Mesendoderm (in vitro differentiated cells): ENCODE data around the gene ZDHHC11B.
A peak's percentile ranks its signal among the peaks of the same experiment; 100 is the strongest.
"Not testable (repeated sequence)": the region's sequence is repeated elsewhere in the genome, so short reads cannot be mapped to it uniquely, and the experiment has no call there.

Experiments used
- DNase-seq: peaks from one replicate; pipeline ENCODE4 v3.0.0; 2013
- H2AK5ac ChIP-seq: 2 replicates; pipeline ENCODE4 v1.6.1; 2013; ENCODE audit warnings: low read length, inconsistent platforms
- H2BK120ac ChIP-seq: 2 replicates; pipeline ENCODE4 v1.6.1; 2013; ENCODE audit warnings: low read depth, mild to moderate bottlenecking, low read length, moderate library complexity, mixed read lengths
- H2BK15ac ChIP-seq: replicated peaks from 2 replicates; pipeline ENCODE4 v1.6.1; 2013; ENCODE audit warnings: low read depth, mild to moderate bottlenecking, moderate library complexity
- H2BK5ac ChIP-seq: 2 replicates; pipeline ENCODE4 v1.6.1; 2013; ENCODE audit warnings: low read length, inconsistent platforms
- H3K18ac ChIP-seq: 2 replicates; pipeline ENCODE4 v1.6.1; 2013; ENCODE audit warnings: mild to moderate bottlenecking, low read length, mixed read lengths
- H3K23ac ChIP-seq: one replicate; pipeline ENCODE4 v1.6.1; 2013; ENCODE audit warnings: low read length
- H3K27ac ChIP-seq: 2 replicates; pipeline ENCODE4 v1.5.1; 2013; ENCODE audit warnings: low read depth, mild to moderate bottlenecking, inconsistent platforms, low read length, moderate library complexity
- H3K27me3 ChIP-seq: 2 replicates; pipeline ENCODE4 v1.6.1; 2013; ENCODE audit warnings: low read length, control low read depth, mild to moderate bottlenecking, inconsistent platforms; ENCODE audit not compliant: insufficient read depth, poor library complexity
- H3K36me3 ChIP-seq: 2 replicates; pipeline ENCODE4 v1.6.1; 2013; ENCODE audit warnings: low read length, inconsistent platforms; ENCODE audit not compliant: control insufficient read depth, insufficient read depth
- H3K4ac ChIP-seq: one replicate; pipeline ENCODE4 v1.6.1; 2013; ENCODE audit warnings: low read depth, mild to moderate bottlenecking, low read length, moderate library complexity
- H3K4me1 ChIP-seq: 2 replicates; pipeline ENCODE4 v1.6.1; 2013; ENCODE audit warnings: low read depth, low read length, inconsistent platforms; ENCODE audit not compliant: control insufficient read depth
- H3K4me2 ChIP-seq: 2 replicates; pipeline ENCODE4 v1.6.1; 2013; ENCODE audit warnings: low read length
- H3K4me3 ChIP-seq: 2 replicates; pipeline ENCODE4 v1.5.1; 2013; ENCODE audit warnings: mild to moderate bottlenecking, low read length
- H3K56ac ChIP-seq: one replicate; pipeline ENCODE4 v1.6.1; 2013; ENCODE audit warnings: low read length
- H3K79me1 ChIP-seq: 2 replicates; pipeline ENCODE4 v1.6.1; 2013; ENCODE audit warnings: low read length, inconsistent platforms
- H3K79me2 ChIP-seq: 2 replicates; pipeline ENCODE4 v1.6.1; 2013; ENCODE audit warnings: mild to moderate bottlenecking, low read length; ENCODE audit not compliant: control insufficient read depth, insufficient read depth
- H3K9ac ChIP-seq: 2 replicates; pipeline ENCODE4 v1.6.1; 2013; ENCODE audit warnings: low read length, inconsistent platforms
- H4K5ac ChIP-seq: one replicate; pipeline ENCODE4 v1.6.1; 2013; ENCODE audit warnings: low read length
- H4K8ac ChIP-seq: one replicate; pipeline ENCODE4 v1.6.1; 2013; ENCODE audit warnings: low read depth, mild to moderate bottlenecking, control low read depth, low read length, moderate library complexity
- WGBS: extraction: QIAGEN DNeasy Blood & Tissue Kit; methylation state at CpG from one replicate; pipeline ENCODE4 v1.1.7; 2013; ENCODE audit warnings: low lambda C conversion rate, missing lambda C conversion rate; ENCODE audit not compliant: insufficient coverage; ENCODE audit errors: extremely low coverage; 5-methylcytosine and 5-hydroxymethylcytosine counted together

The ZDHHC11B gene

DNA sequence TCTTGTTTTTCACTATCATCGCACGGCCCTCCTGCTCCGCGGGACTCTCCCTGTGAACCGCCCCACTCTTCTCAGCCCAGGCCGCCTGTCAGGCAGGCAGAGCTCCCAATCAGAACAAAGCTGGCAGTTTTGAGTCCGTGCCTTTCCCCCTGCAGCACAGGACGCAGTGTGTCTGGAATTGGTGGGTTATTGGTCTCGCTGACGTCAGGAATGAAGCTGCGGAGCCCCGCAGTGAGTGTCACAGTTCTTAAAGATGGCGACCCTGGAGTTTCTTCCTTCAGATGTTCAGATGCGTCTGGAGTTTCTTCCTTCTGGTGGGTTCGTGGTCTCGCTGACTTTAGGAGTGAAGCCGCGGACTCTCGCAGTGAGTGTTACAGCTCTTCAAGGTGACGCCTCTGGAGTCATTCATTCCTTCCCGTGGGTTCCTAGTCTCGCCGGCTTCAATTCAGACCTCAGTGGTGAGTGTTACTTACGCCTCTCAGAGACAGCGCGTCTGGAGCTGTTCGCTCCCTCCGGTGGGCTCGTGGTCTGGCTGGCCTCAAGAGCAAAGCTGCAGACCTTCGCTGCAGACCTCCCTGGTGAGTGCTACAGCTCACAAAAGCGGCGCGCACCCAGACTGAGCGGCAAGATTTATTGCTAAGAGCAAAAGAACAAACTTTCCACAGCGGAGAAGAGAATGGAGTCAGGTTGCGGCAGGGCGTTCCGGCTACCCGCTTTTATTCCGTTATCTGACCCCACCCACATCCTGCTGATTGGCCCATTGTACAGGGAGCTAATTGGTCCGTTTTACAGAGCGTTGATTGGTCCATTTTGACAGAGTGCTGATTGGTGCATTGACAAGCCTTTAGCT, 7.4 kb downstream of the ZDHHC11B start:
- Histone ChIP-seq H4K8ac (no peak overlapping the region), H3K27ac (no peak overlapping the region), H2AK5ac (no peak overlapping the region), H3K23ac (no peak overlapping the region), H3K4me1 (no peaks in the 10 kb centered on the region), H3K56ac (no peak overlapping the region), H3K18ac (no peak overlapping the region), H3K9ac (no peak overlapping the region), H3K4me2 (no peak overlapping the region), H2BK15ac (no peak overlapping the region), H3K4ac (no peak overlapping the region), H3K4me3 (no peak overlapping the region), H3K36me3 (no peaks in the 10 kb centered on the region), H3K79me2 (no peaks in the 10 kb centered on the region), H4K5ac (no peak overlapping the region), H3K79me1 (no peaks in the 10 kb centered on the region), H2BK5ac (no peak overlapping the region), H2BK120ac (no peak overlapping the region), H3K27me3 (no peaks in the 10 kb centered on the region)
- DNase-seq, result no peak
- no CpG with 5 or more reads among the region's 42 CpGs for WGBS

DNA sequence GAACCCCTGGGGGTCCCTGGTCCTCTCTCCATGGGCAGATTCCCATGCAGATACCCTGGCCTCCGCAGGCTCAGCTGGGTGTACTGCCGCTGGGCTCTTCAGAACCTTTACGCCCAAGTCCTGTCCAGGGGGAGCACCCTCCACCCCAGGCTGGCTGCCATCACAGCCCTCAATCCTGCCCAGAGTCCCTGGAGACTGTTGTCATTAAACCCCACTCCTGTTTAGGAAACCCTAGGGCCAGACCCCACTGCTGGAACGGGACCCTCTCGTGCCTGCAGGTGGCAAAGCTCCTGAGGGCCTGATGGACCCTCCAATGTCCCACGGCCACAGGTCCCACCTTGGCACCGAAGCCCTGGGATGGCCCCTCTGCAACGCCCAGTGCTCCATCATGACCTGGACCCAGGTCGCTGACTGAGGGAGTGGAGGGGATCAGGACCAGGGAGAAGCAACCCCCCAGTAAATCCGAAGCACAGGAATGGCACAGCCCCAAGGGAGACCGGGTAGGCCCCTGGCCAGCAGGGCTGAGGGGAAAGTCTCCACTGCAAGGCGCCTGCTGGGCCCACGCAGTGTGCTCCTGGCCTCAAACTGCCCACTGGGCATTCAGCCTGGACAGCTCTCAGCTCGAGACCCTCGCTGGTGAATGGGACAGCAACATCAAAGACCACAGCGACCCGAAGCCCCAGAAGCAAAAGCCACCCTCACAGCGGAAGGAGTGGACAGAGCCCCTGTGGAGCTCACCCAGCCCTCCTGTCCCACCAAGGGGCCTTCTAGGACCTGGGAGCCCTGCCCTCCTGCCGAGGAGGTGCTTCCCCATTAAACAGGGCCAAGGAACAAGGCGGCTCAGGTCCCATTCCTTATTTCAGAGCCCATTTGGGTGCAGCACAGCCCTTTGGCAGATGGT, 8.3 kb downstream of the ZDHHC11B start:
- Histone ChIP-seq H3K79me1 (no peaks in the 10 kb centered on the region), H3K56ac (no peak overlapping the region), H3K9ac (no peak overlapping the region), H4K8ac (no peak overlapping the region), H2BK15ac (no peak overlapping the region), H3K27ac (no peak overlapping the region), H2BK120ac (no peak overlapping the region), H3K36me3 (no peaks in the 10 kb centered on the region), H3K27me3 (no peaks in the 10 kb centered on the region), H3K4me1 (no peaks in the 10 kb centered on the region), H3K4ac (no peak overlapping the region), H3K4me3 (no peak overlapping the region), H3K18ac (no peak overlapping the region), H3K4me2 (no peak overlapping the region), H3K23ac (no peak overlapping the region), H2AK5ac (no peak overlapping the region), H3K79me2 (no peaks in the 10 kb centered on the region), H4K5ac (no peak overlapping the region), H2BK5ac (no peak overlapping the region)
- WGBS, result no CpG with 5 or more reads among the region's 20 CpGs
- no peak for DNase-seq

DNA sequence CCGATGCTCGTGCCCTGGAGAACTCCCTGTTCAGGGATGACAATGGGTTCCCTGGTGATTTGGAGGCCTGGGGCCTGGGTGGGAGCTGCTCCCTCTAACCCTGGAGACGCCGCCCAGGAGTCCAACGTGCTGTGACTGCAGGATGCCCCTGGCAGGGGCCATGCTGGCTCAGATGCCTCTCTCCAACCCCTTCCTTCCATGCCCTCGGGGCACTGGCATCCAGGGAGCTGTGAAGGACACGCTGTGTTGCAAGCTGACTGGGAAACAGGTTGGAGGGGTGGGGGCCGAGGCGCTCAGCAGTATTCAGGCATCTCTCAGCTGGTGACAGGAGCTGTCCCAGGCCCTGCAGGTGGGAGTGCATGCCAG, 9.0 kb downstream of the ZDHHC11B start:
- H3K56ac ChIP-seq, H3K27ac ChIP-seq, H4K5ac ChIP-seq, H3K4me2 ChIP-seq, H2BK5ac ChIP-seq, H2BK15ac ChIP-seq, H3K79me2 ChIP-seq, H3K4me3 ChIP-seq, H2AK5ac ChIP-seq, H3K4ac ChIP-seq, H3K4me1 ChIP-seq, H3K23ac ChIP-seq, H3K36me3 ChIP-seq, H3K9ac ChIP-seq, H2BK120ac ChIP-seq, H3K27me3 ChIP-seq, DNase-seq, H4K8ac ChIP-seq, H3K79me1 ChIP-seq, H3K18ac ChIP-seq: not testable (repeated sequence)
- whole genome bisulfite sequencing, result no CpG with 5 or more reads among the region's 9 CpGs

DNA sequence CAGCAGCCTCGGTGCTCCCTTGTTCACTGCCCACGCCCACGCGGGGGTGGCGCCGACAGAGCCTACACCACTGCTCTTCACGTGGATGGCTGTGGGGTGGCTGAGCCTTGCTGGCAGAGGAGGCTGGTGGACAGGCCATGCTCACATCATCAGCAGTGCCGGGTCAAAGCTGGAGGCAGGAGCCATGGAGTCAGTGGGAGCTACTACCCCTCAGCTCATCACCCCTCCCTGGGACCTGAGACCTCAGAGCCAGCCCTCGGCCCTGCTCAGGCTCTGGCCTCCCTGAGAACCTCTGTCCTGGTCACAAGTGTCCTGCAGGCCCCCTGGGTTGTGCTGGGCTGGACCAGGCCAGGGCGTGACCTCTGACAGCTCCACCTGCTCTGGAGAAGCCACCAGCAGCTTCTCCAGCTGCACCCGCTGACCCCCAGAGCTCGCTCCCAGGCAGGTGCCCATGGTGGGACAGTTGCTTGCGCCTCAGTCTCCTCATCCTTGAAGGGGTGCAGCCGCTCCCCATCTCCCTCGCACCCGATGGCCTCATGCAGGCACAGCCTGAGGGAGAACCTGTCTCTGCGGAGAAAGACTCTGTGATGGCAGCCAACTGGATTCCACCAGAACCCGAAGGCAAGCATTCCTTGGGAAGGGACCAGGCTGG, 9.5 kb downstream of the ZDHHC11B start:
- no CpG with 5 or more reads among the region's 18 CpGs for WGBS
- not testable (repeated sequence) for H4K5ac ChIP-seq, H2BK15ac ChIP-seq, H3K4me3 ChIP-seq, H3K4ac ChIP-seq, H2BK5ac ChIP-seq, H3K4me1 ChIP-seq, H3K23ac ChIP-seq, H4K8ac ChIP-seq, H3K56ac ChIP-seq, H2AK5ac ChIP-seq, H3K79me2 ChIP-seq, H3K36me3 ChIP-seq, H3K9ac ChIP-seq, H2BK120ac ChIP-seq, H3K79me1 ChIP-seq, H3K18ac ChIP-seq, H3K4me2 ChIP-seq, DNase-seq, H3K27me3 ChIP-seq, H3K27ac ChIP-seq

DNA sequence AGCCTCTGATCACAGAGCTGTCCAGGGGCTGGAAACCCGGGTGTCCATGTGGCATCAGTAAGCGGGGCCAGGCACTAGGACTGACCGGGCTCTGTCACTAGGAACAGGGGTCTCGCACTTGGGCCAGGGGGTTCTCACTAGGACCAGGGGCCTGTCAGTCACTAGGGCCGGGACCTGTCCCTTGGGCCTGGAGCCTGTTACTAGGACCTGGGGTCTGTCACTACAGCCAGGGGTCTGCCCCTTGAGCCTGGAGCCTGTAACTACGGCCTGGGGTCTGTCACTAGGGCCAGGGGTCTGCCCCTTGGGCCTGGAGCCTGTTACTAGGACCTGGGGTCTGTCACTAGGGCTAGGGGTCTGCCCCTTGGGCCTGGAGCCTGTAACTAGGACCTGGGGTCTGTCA, 10.2 kb downstream of the ZDHHC11B start:
- peak; percentile 44 for DNase-seq
- H2BK120ac ChIP-seq, H3K4me2 ChIP-seq, H2AK5ac ChIP-seq, H3K79me2 ChIP-seq, H3K27me3 ChIP-seq, H2BK5ac ChIP-seq, H3K27ac ChIP-seq, H3K9ac ChIP-seq, H3K23ac ChIP-seq, H4K5ac ChIP-seq, H3K4ac ChIP-seq, H3K4me3 ChIP-seq, H2BK15ac ChIP-seq, H3K56ac ChIP-seq, H3K36me3 ChIP-seq, H3K4me1 ChIP-seq, H3K18ac ChIP-seq, H3K79me1 ChIP-seq, H4K8ac ChIP-seq: not testable (repeated sequence)
- no CpG with 5 or more reads among the region's 6 CpGs for WGBS
